OCI-M1 (cell line): ENCODE measurements around the gene SPAG5.

Experiments used
- DNase-seq: peaks from one replicate; lab custom pipeline; 2025; lab: John Stamatoyannopoulos, UW

SPAG5 gene

GRCh38 chr17:28573966-28574480, 24.8 kb downstream of the SPAG5 start:
- DNase-seq: no peak

GRCh38 chr17:28573521-28573920, 25.3 kb downstream of the SPAG5 start:
- DNase-seq: no peak

- DNase-seq: no peak
Observed at GRCh38 chr17:28573040-28573380, 25.8 kb downstream of the SPAG5 start.

GRCh38 chr17:28572259-28573039, 26.4 kb downstream of the SPAG5 start:
- DNase-seq: no peak

- peak; percentile 99 for DNase-seq
Observed at GRCh38 chr17:28571361-28572122, 27.3 kb downstream of the SPAG5 start, which contains the start of gene PIGS. Gene PIGS, minus strand, starts transcription at chr17:28571524. Its CDS starts 28 bp downstream, at chr17:28571496.

GRCh38 chr17:28570716-28571360, 28.0 kb downstream of the SPAG5 start:
- peak; percentile 66 for DNase-seq

- DNase-seq: no peak
Observed at GRCh38 chr17:28569446-28569845, 29.4 kb downstream of the SPAG5 start.

GRCh38 chr17:28567604-28568003, 31.2 kb downstream of the SPAG5 start:
- peak; percentile 90 for DNase-seq

GRCh38 chr17:28563475-28563874, 35.4 kb downstream of the SPAG5 start:
- no peak for DNase-seq

- no peak for DNase-seq
Observed at GRCh38 chr17:28555022-28555421, 43.8 kb downstream of the SPAG5 start.

GRCh38 chr17:28554565-28554964, 44.3 kb downstream of the SPAG5 start:
- peak; percentile 35 for DNase-seq

- no peak for DNase-seq
Observed at GRCh38 chr17:28553000-28553505, 45.8 kb downstream of the SPAG5 start.

GRCh38 chr17:28552176-28552999, 46.4 kb downstream of the SPAG5 start, which contains the start of gene UNC119:
Gene UNC119, minus strand, starts transcription at chr17:28552624. Its CDS starts 67 bp downstream, at chr17:28552557.
- DNase-seq: peak; percentile 93

GRCh38 chr17:28551421-28552175, 47.2 kb downstream of the SPAG5 start:
- DNase-seq: no peak

GRCh38 chr17:28550858-28551257, 48.0 kb downstream of the SPAG5 start:
- no peak for DNase-seq

- peak; percentile 27 for DNase-seq
Observed at GRCh38 chr17:28549236-28550132, 49.3 kb downstream of the SPAG5 start.

GRCh38 chr17:28548417-28549130, 50.3 kb downstream of the SPAG5 start:
- DNase-seq: no peak

GRCh38 chr17:28547623-28548416, 51.0 kb downstream of the SPAG5 start:
- DNase-seq: peak; percentile 94
